HepG2 (cell line): ENCODE results near the gene LHB. TPM values are rescaled to one million over a fixed set of nuclear protein-coding genes. Genes with fewer than 3 reads are reported as not detected.

ENCODE experiments used
- ARNTL ChIP-seq: sonication (generic); formaldehyde crosslinking; IDR thresholded peaks from 2 replicates; pipeline ENCODE4 v1.4.0; 2020; ENCODE audit warnings: mild to moderate bottlenecking, missing genetic modification reagents
- CREB3 ChIP-seq: sonication (generic); formaldehyde crosslinking; IDR thresholded peaks from 2 replicates; pipeline ENCODE4 v1.5.0; 2020; ENCODE audit warnings: missing genetic modification reagents
- DBP ChIP-seq: sonication (generic); formaldehyde crosslinking; IDR thresholded peaks from 2 replicates; pipeline ENCODE4 v1.4.0; 2020; ENCODE audit warnings: missing genetic modification reagents; ENCODE audit errors: not compliant biosample characterization
- HMGXB4 ChIP-seq, 2 experiments: sonication (generic) in 1 of 2; formaldehyde crosslinking in 1 of 2; IDR thresholded peaks; 2 replicates each; pipeline versions ENCODE4 v1.4.0 to v1.6.1; 2018 to 2020; ENCODE audit warnings: missing genetic modification reagents in 2 of 2, borderline replicate concordance in 1 of 2, low read depth in 1 of 2, mild to moderate bottlenecking in 1 of 2, missing biosample characterization in 1 of 2
- HOXA3 ChIP-seq: sonication (generic); formaldehyde crosslinking; IDR thresholded peaks from 2 replicates; pipeline ENCODE4 v1.5.0; 2020; ENCODE audit warnings: missing genetic modification reagents
- PHF21A ChIP-seq: sonication (generic); formaldehyde crosslinking; IDR thresholded peaks from 2 replicates; pipeline ENCODE4 v1.5.0; 2020; ENCODE audit warnings: mild to moderate bottlenecking, missing genetic modification reagents
- SMC3 ChIP-seq: IDR thresholded peaks from 2 replicates; pipeline ENCODE4 v1.6.1; 2011; ENCODE audit warnings: low read length, improper control_type of control experiment
- SP4 ChIP-seq: sonication (generic); formaldehyde crosslinking; IDR thresholded peaks from 2 replicates; pipeline ENCODE4 v1.8.1; 2023; ENCODE audit warnings: mild to moderate bottlenecking, missing genetic modification reagents
- TBX3 ChIP-seq: fragments of 450-650 bp; IDR thresholded peaks from 2 replicates; pipeline ENCODE4 v1.6.1; 2017; ENCODE audit warnings: antibody characterized with exemption, mild to moderate bottlenecking, inconsistent platforms, borderline replicate concordance
- TFDP2 ChIP-seq: sonication (generic); formaldehyde crosslinking; IDR thresholded peaks from 2 replicates; pipeline ENCODE4 v1.4.0; 2020; ENCODE audit warnings: missing genetic modification reagents
- ZBTB1 ChIP-seq: sonication (generic); formaldehyde crosslinking; IDR thresholded peaks from 2 replicates; pipeline ENCODE4 v1.4.0; 2020; ENCODE audit warnings: missing genetic modification reagents, borderline replicate concordance
- ZFAT ChIP-seq: sonication (generic); formaldehyde crosslinking; conservative IDR thresholded peaks from 2 replicates; pipeline ENCODE4 v1.8.1; 2023; ENCODE audit warnings: missing genetic modification reagents, inconsistent platforms
- ZNF12 ChIP-seq: sonication (generic); formaldehyde crosslinking; IDR thresholded peaks from 2 replicates; pipeline ENCODE4 v1.5.0; 2020; ENCODE audit warnings: missing genetic modification reagents
- ZNF124 ChIP-seq: sonication (generic); formaldehyde crosslinking; IDR thresholded peaks from 2 replicates; pipeline ENCODE4 v1.4.0; 2020; ENCODE audit warnings: missing genetic modification reagents
- ZNF24 ChIP-seq: fragments of 450-650 bp; IDR thresholded peaks from 2 replicates; pipeline ENCODE4 v1.6.1; 2017; ENCODE audit warnings: antibody characterized with exemption, mild to moderate bottlenecking
- ZNF329 ChIP-seq: sonication (generic); formaldehyde crosslinking; IDR thresholded peaks from 2 replicates; pipeline ENCODE4 v1.9.0; 2021; ENCODE audit warnings: low read depth, mild to moderate bottlenecking, missing genetic modification reagents
- ZNF770 ChIP-seq: sonication (generic); formaldehyde crosslinking; IDR thresholded peaks from 2 replicates; pipeline ENCODE4 v1.5.0; 2020; ENCODE audit warnings: mild to moderate bottlenecking, missing genetic modification reagents
- ZNF781 ChIP-seq: sonication (generic); formaldehyde crosslinking; IDR thresholded peaks from 2 replicates; pipeline ENCODE4 v1.5.1; 2020; ENCODE audit warnings: borderline replicate concordance, mild to moderate bottlenecking, missing genetic modification reagents; ENCODE audit errors: not compliant biosample characterization
- ZNF800 ChIP-seq: sonication (generic); formaldehyde crosslinking; IDR thresholded peaks from 2 replicates; pipeline ENCODE4 v1.4.0; 2020; ENCODE audit warnings: missing genetic modification reagents
- ZNF850 ChIP-seq: sonication (generic); formaldehyde crosslinking; conservative IDR thresholded peaks from 2 replicates; pipeline ENCODE4 v1.9.0; 2021; ENCODE audit warnings: mild to moderate bottlenecking, missing genetic modification reagents
- polyA plus RNA-seq, 8 experiments: library from polyadenylated mRNA; depleted of rRNA in 3 of 8; stranded (reverse) in 7 of 8; unstranded in 1 of 8; fragments of >200 nt; fragmentation: Illumina TruSeq in 4 of 8; extraction: Trizol in 4 of 8; gene quantifications; 2 replicates each; pipeline versions ENCODE4 v1.2.1 to v1.2.3, GENCODE V29; 2011 to 2016; ENCODE audit warnings: low read depth in 4 of 8, missing spikeins in 1 of 8, mixed read lengths in 1 of 8; ENCODE audit not compliant: insufficient read depth in 1 of 8
- total RNA-seq, 5 experiments: library from RNA; depleted of rRNA; stranded (reverse); fragments of >200 nt; fragmentation: Illumina TruSeq; extraction: Trizol; gene quantifications; 2 replicates each; pipeline ENCODE4 v1.2.3, GENCODE V29; 2016; ENCODE audit warnings: low read depth in 1 of 5

The LHB gene
- total and polyA plus RNA-seq, 2 of the 13 experiments (the other 11 are each of a cell fraction or from before 2014, with no cell fraction given) = not detected

- TF ChIP-seq TFDP2 (CRISPR knock-in tag) = no peak
- no peak for TF ChIP-seq TBX3
- TF ChIP-seq SP4 (CRISPR knock-in tag) = no peak
- peak in 1 of 2 experiments; percentile 40; a peak in 1 of 4 replicates for TF ChIP-seq HMGXB4 (CRISPR knock-in tag; IDR thresholded peaks at IDR 0.05; ENCODE audit: borderline replicate concordance in 1 of 2, low read depth in 1 of 2)
- TF ChIP-seq PHF21A (CRISPR knock-in tag) = no peak
- TF ChIP-seq ZNF329 (CRISPR knock-in tag) = no peak
- TF ChIP-seq ZBTB1 (CRISPR knock-in tag) = no peak
- no peak for TF ChIP-seq ARNTL (CRISPR knock-in tag)
- TF ChIP-seq ZNF800 (CRISPR knock-in tag) = no peak
- no peak for TF ChIP-seq ZNF24
- TF ChIP-seq ZFAT = no peak
- no peak for TF ChIP-seq ZNF850 (CRISPR knock-in tag)
- no peak for TF ChIP-seq DBP
- no peak for TF ChIP-seq CREB3
- TF ChIP-seq ZNF124 (CRISPR knock-in tag) = no peak
- 0 out of 2 replicates have a peak, but pooled peaks have one; percentile 33 for TF ChIP-seq HOXA3 (CRISPR knock-in tag)
- no peak for TF ChIP-seq ZNF12 (CRISPR knock-in tag)
- TF ChIP-seq ZNF781 (CRISPR knock-in tag) = no peak
- TF ChIP-seq ZNF770 (CRISPR knock-in tag) = 0 out of 2 replicates have a peak, but pooled peaks have one; percentile 15
- peak; percentile 76 for TF ChIP-seq SMC3
Measured at GRCh38 chr19:48970923-48971395, 45.9 kb downstream of the LHB start (continued).
